Astrocyte of the spinal cord (primary cell): ENCODE measurements around the gene NUDT8.

Source experiments
- DNase-seq: peaks from one replicate; pipeline ENCODE4 v3.0.0; 2011; ENCODE audit warnings: low read depth, low spot score
- H3K4me3 ChIP-seq: 2 replicates; pipeline ENCODE4 v1.5.1; 2011; ENCODE audit warnings: low read depth, mild to moderate bottlenecking, low read length, moderate library complexity
- CTCF ChIP-seq: IDR thresholded peaks from 2 replicates; pipeline ENCODE4 v1.5.1; 2012; ENCODE audit warnings: low read depth, mild to moderate bottlenecking, low read length, inconsistent platforms
- in situ Hi-C: cut with HindIII; loops from 2 replicates; pipeline ENCODE4 v1.10.0; 2017; ENCODE audit warnings: low sequenced_read_pairs

The NUDT8 gene

GRCh38 chr11:67611165-67611564 is 18.6 kb downstream of the NUDT8 start:
- no peak for DNase-seq
- H3K4me3 ChIP-seq: no peak overlapping the region
- TF ChIP-seq CTCF: no peak
- in situ Hi-C loops: no loop called here

- no peak for TF ChIP-seq CTCF
- in situ Hi-C loops: no loop called here
- H3K4me3 ChIP-seq: no peak overlapping the region
- DNase-seq: no peak
Measured at GRCh38 chr11:67610302-67610868, 19.4 kb downstream of the NUDT8 start.

- H3K4me3 ChIP-seq: no peak overlapping the region
- in situ Hi-C loops: no loop called here
- no peak for TF ChIP-seq CTCF
- no peak for DNase-seq
Measured at GRCh38 chr11:67609316-67609715, 20.4 kb downstream of the NUDT8 start.

GRCh38 chr11:67608486-67608885 is 21.3 kb downstream of the NUDT8 start:
- TF ChIP-seq CTCF: no peak
- in situ Hi-C loops: no loop called here
- no peak overlapping the region for H3K4me3 ChIP-seq
- no peak for DNase-seq

GRCh38 chr11:67607507-67607906 is 22.2 kb downstream of the NUDT8 start:
- no peak for DNase-seq
- in situ Hi-C loops: no loop called here

GRCh38 chr11:67606492-67607295 is 23.0 kb downstream of the NUDT8 start, which contains the start of gene NDUFV1:
Gene NDUFV1, plus strand, starts transcription at chr11:67606936. Its CDS starts 69 bp downstream, at chr11:67607005.
- in situ Hi-C loops: no loop called here
- DNase-seq: peak; percentile 91
- peak within 1 kb of the TSS; percentile 97 for H3K4me3 ChIP-seq
- peak; percentile 48 for TF ChIP-seq CTCF

More at GRCh38 chr11:67607507-67607906, 22.2 kb downstream of the NUDT8 start:
- TF ChIP-seq CTCF: no peak
- peak overlapping the region; percentile 97 for H3K4me3 ChIP-seq
